HL-60 (cell line): Measurements from ENCODE around the gene GALK2.

Experiments used
- POLR2AphosphoS5 ChIP-seq: IDR thresholded peaks from 2 replicates; pipeline ENCODE4 v1.6.1; 2012; ENCODE audit warnings: low read depth
- SPI1 ChIP-seq: IDR thresholded peaks from 2 replicates; pipeline ENCODE4 v1.6.1; 2012; ENCODE audit warnings: low read depth, mild to moderate bottlenecking, borderline replicate concordance
- TF ChIP-seq, protein P1 (sequence below): IDR thresholded peaks from one replicate; pipeline ENCODE4 v1.5.1; 2011; ENCODE audit warnings: low read length, control low read depth, inconsistent platforms; ENCODE audit not compliant: insufficient read depth

DNA sequence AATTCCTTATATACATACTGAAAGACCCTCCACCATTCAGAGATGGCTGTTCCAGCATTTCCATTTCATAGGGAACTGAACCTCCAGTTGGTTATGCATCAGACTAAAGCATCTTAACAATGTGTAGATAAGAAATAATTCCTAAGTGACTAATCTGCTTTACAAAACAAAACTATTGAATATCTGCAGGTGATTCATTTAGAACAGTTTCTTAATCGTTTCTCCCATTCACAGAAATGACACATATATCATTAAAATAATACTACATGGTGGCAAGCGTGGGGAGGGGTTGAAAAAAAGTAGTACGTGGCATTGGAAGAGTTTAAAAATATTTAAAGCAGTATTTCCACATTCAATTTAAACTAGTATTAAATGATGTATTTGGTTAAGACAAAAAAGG lies 34.1 kb upstream of the GALK2 start:
- TF ChIP-seq, protein P1, sequence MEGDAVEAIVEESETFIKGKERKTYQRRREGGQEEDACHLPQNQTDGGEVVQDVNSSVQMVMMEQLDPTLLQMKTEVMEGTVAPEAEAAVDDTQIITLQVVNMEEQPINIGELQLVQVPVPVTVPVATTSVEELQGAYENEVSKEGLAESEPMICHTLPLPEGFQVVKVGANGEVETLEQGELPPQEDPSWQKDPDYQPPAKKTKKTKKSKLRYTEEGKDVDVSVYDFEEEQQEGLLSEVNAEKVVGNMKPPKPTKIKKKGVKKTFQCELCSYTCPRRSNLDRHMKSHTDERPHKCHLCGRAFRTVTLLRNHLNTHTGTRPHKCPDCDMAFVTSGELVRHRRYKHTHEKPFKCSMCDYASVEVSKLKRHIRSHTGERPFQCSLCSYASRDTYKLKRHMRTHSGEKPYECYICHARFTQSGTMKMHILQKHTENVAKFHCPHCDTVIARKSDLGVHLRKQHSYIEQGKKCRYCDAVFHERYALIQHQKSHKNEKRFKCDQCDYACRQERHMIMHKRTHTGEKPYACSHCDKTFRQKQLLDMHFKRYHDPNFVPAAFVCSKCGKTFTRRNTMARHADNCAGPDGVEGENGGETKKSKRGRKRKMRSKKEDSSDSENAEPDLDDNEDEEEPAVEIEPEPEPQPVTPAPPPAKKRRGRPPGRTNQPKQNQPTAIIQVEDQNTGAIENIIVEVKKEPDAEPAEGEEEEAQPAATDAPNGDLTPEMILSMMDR: no peak
- TF ChIP-seq SPI1 (no peak), POLR2AphosphoS5 (no peak)
